HG03457 (cell line): ENCODE data around the gene PPARA.

Experiments
- ATAC-seq: cut with Tn5 transposase; IDR thresholded peaks from one replicate; pipeline ENCODE4 v1.9.1; 2021; ENCODE audit warnings: moderate number of reproducible peaks; ENCODE audit not compliant: unreplicated experiment

The PPARA gene

DNA sequence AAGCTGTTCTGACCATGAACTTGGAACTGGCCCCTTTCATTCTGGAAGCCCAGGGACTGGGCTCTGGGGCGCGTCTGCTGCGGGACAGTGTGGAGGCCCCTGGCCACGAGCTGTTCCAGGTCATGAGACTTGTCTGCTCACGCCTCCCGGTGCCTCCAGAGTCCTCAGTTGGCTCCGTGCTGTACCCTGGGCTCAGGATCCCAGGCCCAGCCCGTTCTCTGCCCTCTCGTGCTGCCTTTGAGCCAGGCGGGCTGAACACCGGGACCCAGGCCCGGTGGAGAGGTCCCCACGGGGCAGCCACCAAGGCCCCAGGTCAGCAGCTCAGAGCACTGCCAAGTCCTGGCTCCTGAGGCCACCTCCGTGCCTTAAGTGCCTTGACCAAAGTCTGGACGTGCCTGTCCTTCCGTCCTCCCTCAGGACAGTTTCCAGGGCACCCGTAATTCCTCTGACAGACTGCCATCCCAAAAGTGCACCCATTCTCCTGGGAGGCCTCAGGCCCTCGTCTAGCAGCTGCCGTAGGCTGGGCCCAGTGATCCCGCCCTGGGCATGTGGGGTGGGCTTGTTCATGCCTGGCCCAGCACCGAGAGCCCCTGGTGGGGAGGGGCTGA, 36.3 kb upstream of the PPARA start:
- no peak for ATAC-seq

DNA sequence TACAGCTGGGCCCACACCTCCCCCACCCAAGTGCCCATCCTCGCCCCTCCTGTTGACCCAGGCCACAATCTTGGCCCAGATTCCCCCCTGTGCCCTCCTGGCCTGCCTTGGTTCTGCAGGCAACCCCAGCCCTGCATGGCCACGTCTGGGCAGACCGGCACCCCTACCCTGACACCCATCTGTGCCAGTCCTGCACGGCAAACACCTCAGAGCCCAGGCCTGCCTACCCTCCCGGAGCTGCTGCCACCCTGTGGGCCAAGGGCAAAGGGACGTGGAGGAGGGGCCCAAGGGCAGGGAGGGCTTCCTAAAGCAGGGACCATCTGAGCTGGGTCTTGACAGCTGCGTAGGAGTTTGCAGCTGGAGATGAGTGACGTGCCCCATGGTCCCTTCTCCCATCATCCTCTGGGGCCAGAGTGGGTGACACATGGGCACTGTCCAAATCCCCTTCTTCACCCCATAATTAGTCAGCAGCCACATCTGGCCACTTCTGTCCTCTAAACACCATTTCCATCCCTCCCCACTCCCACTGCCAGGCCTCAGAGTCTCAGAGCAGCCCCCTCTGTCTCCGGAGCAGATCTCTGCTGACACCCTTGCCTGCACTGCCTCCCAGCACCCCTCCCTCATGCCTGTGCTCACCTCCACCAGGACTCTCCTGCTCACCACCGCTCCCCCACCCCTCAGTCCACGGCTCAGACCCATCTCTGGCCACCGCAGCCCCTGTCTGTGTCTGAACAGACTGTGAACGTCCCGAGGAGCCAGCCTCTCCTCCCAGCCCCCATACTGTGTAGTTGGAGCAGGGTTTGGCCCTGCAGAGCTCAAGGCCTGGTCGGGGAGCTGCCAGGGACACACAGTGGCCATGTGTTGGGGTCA, 35.6 kb upstream of the PPARA start:
- no peak for ATAC-seq

- no peak for ATAC-seq
Measured at GRCh38 chr22:46115388-46115678, 35.0 kb upstream of the PPARA start.

DNA sequence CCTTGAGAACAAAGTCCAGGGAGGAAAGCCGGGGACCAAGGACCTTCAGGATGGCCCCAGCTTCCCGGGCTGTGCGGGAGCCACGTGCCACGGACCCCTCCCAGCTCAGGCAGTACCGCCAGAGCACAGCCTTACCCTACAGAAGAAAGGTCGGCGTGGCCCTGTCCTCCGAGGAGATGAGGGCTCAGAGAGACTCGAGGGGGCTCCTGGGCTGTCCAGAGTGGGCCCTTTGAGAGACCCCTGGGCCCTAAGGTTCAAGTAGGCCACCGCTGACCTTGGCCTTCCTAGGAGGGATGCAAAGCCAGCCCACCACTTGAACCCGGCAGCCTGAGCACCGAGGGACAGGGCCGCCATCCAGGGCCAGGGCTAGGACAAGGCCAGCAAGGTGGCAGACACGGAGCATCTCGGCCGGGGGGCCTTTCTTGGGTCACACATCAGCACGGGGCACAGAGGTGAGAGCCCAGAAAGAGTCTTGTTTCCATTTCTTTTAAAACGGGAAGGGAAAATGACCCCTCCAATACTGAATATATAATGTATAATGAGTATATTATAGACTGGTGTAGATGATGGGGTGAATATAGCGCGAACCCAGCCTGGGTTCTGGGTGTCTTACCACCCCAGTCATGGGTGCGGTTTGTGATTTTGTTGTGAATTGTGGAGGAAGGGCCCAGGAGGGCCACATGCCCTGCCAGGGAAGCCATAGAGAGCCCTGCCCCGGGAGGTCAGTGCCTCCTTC, 34.4 kb upstream of the PPARA start:
- no peak for ATAC-seq

GRCh38 chr22:46116491-46116958, 33.8 kb upstream of the PPARA start:
- ATAC-seq, result no peak

GRCh38 chr22:46117206-46118199, 32.8 kb upstream of the PPARA start:
- ATAC-seq, result no peak

DNA sequence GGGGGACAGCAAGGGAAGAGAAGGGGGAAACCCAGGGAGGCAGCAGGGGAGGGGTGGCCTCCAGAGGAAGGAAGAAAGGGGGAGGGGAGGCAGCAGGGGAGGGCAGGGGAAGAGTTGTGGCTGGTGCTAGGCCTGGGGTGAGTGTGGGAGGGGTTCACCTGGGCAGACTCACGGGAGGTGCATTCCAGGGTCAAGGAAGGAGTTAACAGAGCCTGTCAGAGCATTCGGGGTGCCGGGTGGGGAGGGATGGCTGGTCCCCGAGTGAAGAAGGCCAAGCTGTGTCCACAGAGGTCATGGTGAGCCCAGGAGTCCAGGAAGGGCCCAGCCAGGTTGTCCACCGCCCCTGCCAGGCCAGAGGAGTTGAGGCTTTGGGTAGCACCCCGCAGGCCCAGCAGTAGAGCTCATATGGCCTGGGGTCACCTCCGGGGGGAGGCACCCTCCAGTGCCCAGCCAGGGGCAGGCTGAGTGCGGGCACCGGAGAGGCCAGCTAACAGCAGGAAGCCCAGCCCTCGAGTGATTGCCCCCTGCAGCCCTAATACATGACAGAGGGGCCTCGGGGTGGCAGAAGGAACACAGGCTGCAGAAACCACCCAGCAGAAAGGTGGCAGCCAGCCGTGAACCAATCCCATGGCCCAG, 31.1 kb upstream of the PPARA start:
- ATAC-seq, result no peak

DNA sequence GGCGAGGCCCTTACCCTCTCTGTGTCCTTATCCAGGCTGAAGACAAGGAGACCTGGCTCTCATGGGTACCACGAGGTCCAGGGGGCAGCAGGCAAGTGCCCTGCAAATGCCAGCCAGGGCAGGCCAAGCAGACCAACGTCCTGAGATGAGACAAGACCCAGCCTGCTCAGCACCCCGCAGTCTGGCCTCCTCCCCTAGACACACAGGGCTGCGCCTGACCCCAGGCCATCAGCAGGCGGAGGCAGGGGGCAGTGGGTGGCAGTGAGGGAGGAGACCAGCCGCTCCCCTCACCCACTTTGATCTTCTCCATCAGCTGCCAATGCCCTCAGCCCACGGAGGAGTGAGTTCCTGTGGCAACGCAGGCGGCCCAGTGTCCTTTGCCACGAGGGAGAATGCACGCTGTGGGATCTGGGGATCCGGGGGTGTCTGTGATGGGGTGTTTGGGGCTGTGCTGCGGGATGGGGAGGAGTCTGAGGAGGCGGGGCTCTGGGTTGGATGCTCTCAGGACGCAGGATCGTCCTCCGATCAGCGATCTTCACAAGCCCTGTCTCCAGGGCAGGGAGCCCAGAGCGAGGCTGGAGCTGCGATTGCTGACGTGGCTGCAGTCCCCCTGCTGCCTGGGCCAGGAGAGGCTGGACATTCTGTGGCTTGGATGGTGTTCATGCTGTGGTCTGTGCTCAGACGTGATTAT, 30.5 kb upstream of the PPARA start:
- no peak for ATAC-seq

DNA sequence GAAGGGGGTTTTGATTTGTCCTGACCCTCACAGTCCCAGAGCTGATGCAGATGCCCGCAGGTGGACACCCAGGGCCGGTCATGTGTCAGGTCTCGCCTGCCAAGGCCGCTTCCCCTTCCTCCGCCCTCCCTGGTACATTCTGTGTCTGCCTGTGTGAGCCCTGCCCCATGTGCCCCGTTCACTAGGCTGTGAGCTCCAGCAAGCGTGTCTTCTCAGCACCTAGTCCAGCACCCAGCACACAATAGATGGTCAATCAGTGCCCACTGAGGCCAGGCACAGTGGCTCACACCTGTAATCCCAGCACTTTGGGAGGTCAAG, 29.9 kb upstream of the PPARA start:
- no peak for ATAC-seq

GRCh38 chr22:46121079-46121478, 29.2 kb upstream of the PPARA start:
- ATAC-seq, result no peak

- ATAC-seq, result no peak
Measured at GRCh38 chr22:46121523-46122287, 28.6 kb upstream of the PPARA start.

DNA sequence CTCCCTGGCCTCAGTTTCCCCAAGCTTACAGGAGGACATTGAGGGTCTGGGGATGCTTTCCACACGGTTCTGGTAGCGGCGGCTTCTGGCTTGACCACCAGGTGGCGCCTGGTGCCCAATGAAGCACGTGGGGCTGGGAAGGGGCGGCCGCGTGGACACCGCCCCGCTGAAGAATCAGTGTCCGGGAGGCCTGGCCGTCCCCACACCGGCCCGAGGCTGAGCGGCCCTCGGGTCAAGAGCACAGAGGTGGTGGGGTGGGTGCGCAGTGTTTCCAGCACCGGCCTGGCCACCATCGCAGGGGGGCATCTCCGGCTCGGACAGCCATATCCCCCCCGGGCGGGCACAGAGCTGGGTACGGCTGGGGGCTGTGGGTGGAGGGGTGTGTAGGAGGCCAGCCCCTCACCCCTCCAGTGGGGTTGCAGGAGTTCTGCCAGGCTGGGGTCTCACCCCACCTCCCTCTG, 27.8 kb upstream of the PPARA start:
- ATAC-seq, result no peak

DNA sequence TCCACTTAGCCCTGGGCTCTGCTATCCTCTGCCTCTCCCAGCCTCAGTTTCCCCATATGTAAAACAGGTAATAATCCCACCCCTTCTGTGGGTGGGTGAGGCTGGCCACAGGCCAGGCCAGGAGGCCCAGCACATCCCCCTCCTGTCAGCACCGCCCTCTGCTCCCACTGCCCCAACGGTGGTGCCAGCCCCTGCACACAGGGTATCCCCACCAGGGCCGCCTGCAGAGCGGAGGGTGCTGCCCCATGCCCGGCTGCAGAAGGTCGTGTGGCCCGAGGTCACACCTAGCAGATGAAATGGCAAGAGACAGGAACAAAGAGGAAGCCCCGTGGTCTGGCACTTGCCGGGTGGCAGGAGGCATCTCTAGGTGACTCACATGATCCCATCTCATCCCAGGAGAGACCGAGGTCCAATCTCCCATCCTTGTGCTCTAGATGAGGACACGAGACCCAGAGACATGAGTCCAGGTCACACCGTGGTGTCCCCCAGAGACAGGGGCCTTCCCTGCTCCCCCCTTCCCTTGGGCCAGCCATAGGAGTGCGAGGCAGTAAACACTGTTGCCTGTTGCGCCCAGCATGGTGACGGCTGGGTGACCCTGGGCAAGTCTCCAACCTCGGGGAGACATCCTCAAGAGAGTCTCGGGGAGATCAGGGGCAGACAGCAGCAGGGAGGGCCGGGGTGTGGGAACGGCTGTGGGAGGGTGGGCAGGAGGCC, 27.2 kb upstream of the PPARA start:
- no peak for ATAC-seq

GRCh38 chr22:46123694-46124382, 26.5 kb upstream of the PPARA start:
- ATAC-seq, result no peak

- ATAC-seq, result no peak
Measured at GRCh38 chr22:46124383-46125144, 25.8 kb upstream of the PPARA start.

GRCh38 chr22:46125311-46125710, 25.0 kb upstream of the PPARA start:
- ATAC-seq, result no peak
